Measurements from ENCODE around the gene KDM4B. TPM values are rescaled to one million over a fixed set of nuclear protein-coding genes. Genes with fewer than 3 reads are reported as not detected.
"Not testable (repeated sequence)": the region's sequence is repeated elsewhere in the genome, so short reads cannot be mapped to it uniquely, and the experiment has no call there.

The KDM4B gene
- total and polyA plus RNA-seq, 5 donors = 18.8 to 37.5 (median 26.6) TPM

- no peak overlapping the region for H3K4me3 ChIP-seq (ENCODE audit: low read length)
- WGBS = 96% methylated on average over 7 of the region's 7 CpGs
Measured at GRCh38 chr19:4939466-4939865, 29.4 kb upstream of the KDM4B start.

GRCh38 chr19:4941638-4942169 is 27.2 kb upstream of the KDM4B start:
- DNase-seq; H3K27ac ChIP-seq (ENCODE audit: low read length); H3K9me3 ChIP-seq (ENCODE audit: control insufficient read depth, low read length); H3K4me1 ChIP-seq (ENCODE audit: control insufficient read depth, insufficient read depth, low read length); H3K27me3 ChIP-seq (ENCODE audit: control insufficient read depth, insufficient read depth); intact Hi-C loops (cut with DNase I); H3K4me3 ChIP-seq (ENCODE audit: low read length): not testable (repeated sequence)
- peak in 1 of 2 donors; percentile 23 for ATAC-seq
- WGBS = 97% methylated on average over 35 of the region's 35 CpGs

More at GRCh38 chr19:4939466-4939865, 29.4 kb upstream of the KDM4B start:
- intact Hi-C loops (cut with DNase I) = no loop called here
- H3K9me3 ChIP-seq (ENCODE audit: control insufficient read depth, low read length) = no peaks in the 10 kb centered on the region
- no peak overlapping the region for H3K27ac ChIP-seq (ENCODE audit: low read length)
- no peaks in the 10 kb centered on the region for H3K27me3 ChIP-seq (ENCODE audit: control insufficient read depth, insufficient read depth)
- H3K4me1 ChIP-seq (ENCODE audit: control insufficient read depth, insufficient read depth, low read length) = no peaks in the 10 kb centered on the region
- ATAC-seq = no peak
- no peak for DNase-seq

GRCh38 chr19:4950650-4951049 is 18.3 kb upstream of the KDM4B start:
- 89% methylated on average over 23 of the region's 23 CpGs for WGBS
- H3K4me3 ChIP-seq (ENCODE audit: low read length); H3K4me1 ChIP-seq (ENCODE audit: control insufficient read depth, insufficient read depth, low read length); intact Hi-C loops (cut with DNase I); H3K9me3 ChIP-seq (ENCODE audit: control insufficient read depth, low read length); ATAC-seq; H3K27ac ChIP-seq (ENCODE audit: low read length); H3K27me3 ChIP-seq (ENCODE audit: control insufficient read depth, insufficient read depth): not testable (repeated sequence)
- peak in 1 of 3 donors; percentile 3 for DNase-seq

GRCh38 chr19:4951656-4952055 is 17.3 kb upstream of the KDM4B start:
- no peak overlapping the region for H3K27ac ChIP-seq (ENCODE audit: low read length)
- H3K4me3 ChIP-seq (ENCODE audit: low read length) = no peak overlapping the region
- peak; percentile 20 to 40 for ATAC-seq
- no peaks in the 10 kb centered on the region for H3K9me3 ChIP-seq (ENCODE audit: control insufficient read depth, low read length)
- DNase-seq = peak in 1 of 3 donors; percentile 17
- no peaks in the 10 kb centered on the region for H3K4me1 ChIP-seq (ENCODE audit: control insufficient read depth, insufficient read depth, low read length)
- H3K27me3 ChIP-seq (ENCODE audit: control insufficient read depth, insufficient read depth) = no peaks in the 10 kb centered on the region
- 62% methylated on average over 11 of the region's 11 CpGs for WGBS
- intact Hi-C loops (cut with DNase I) = no loop called here

- no peaks in the 10 kb centered on the region for H3K27me3 ChIP-seq (ENCODE audit: control insufficient read depth, insufficient read depth)
- WGBS = 95% methylated on average over 18 of the region's 18 CpGs
- H3K4me1 ChIP-seq (ENCODE audit: control insufficient read depth, insufficient read depth, low read length) = no peaks in the 10 kb centered on the region
- ATAC-seq (no peak), DNase-seq (peak in 1 of 3 donors; percentile 19)
- intact Hi-C loops (cut with DNase I) = no loop called here
- H3K27ac ChIP-seq (ENCODE audit: low read length) = no peak overlapping the region
- no peak overlapping the region for H3K4me3 ChIP-seq (ENCODE audit: low read length)
- no peaks in the 10 kb centered on the region for H3K9me3 ChIP-seq (ENCODE audit: control insufficient read depth, low read length)
Measured at GRCh38 chr19:4952945-4953344, 16.0 kb upstream of the KDM4B start.

- intact Hi-C loops (cut with DNase I) = not testable (repeated sequence)
Measured at GRCh38 chr19:4954320-4955149, 14.4 kb upstream of the KDM4B start.

GRCh38 chr19:4955274-4955673 is 13.6 kb upstream of the KDM4B start:
- no peak for ATAC-seq
- H3K9me3 ChIP-seq (ENCODE audit: control insufficient read depth, low read length) = no peaks in the 10 kb centered on the region
- H3K27me3 ChIP-seq (ENCODE audit: control insufficient read depth, insufficient read depth) = no peaks in the 10 kb centered on the region
- H3K27ac ChIP-seq (ENCODE audit: low read length) = no peak overlapping the region
- WGBS = 94% methylated on average over 10 of the region's 10 CpGs
- intact Hi-C loops (cut with DNase I) = no loop called here
- DNase-seq = peak in 1 of 3 donors; percentile 14
- no peak overlapping the region for H3K4me3 ChIP-seq (ENCODE audit: low read length)
- H3K4me1 ChIP-seq (ENCODE audit: control insufficient read depth, insufficient read depth, low read length) = no peaks in the 10 kb centered on the region

More at GRCh38 chr19:4954320-4955149, 14.4 kb upstream of the KDM4B start:
- not testable (repeated sequence) for H3K4me3 ChIP-seq (ENCODE audit: low read length); H3K27ac ChIP-seq (ENCODE audit: low read length); H3K27me3 ChIP-seq (ENCODE audit: control insufficient read depth, insufficient read depth); ATAC-seq; H3K4me1 ChIP-seq (ENCODE audit: control insufficient read depth, insufficient read depth, low read length); H3K9me3 ChIP-seq (ENCODE audit: control insufficient read depth, low read length)
- WGBS = 93% methylated on average over 45 of the region's 46 CpGs
- DNase-seq = peak in 1 of 3 donors; percentile 2

- Histone ChIP-seq H3K9me3 (ENCODE audit: control insufficient read depth, low read length) (no peaks in the 10 kb centered on the region), H3K27ac (ENCODE audit: low read length) (no peak overlapping the region), H3K4me1 (ENCODE audit: control insufficient read depth, insufficient read depth, low read length) (no peaks in the 10 kb centered on the region), H3K27me3 (ENCODE audit: control insufficient read depth, insufficient read depth) (no peaks in the 10 kb centered on the region), H3K4me3 (ENCODE audit: low read length) (no peak overlapping the region)
- ATAC-seq (no peak), DNase-seq (peak in 2 of 3 donors; percentile 19 to 24)
- 96% methylated on average over 8 of the region's 8 CpGs for WGBS
- intact Hi-C loops (cut with DNase I) = no loop called here
Measured at GRCh38 chr19:4957981-4958380, 10.9 kb upstream of the KDM4B start.

- intact Hi-C loops (cut with DNase I) = no loop called here
- Histone ChIP-seq H3K4me1 (ENCODE audit: control insufficient read depth, insufficient read depth, low read length) (no peaks in the 10 kb centered on the region), H3K4me3 (ENCODE audit: low read length) (no peak overlapping the region), H3K27me3 (ENCODE audit: control insufficient read depth, insufficient read depth) (no peaks in the 10 kb centered on the region), H3K9me3 (ENCODE audit: control insufficient read depth, low read length) (no peaks in the 10 kb centered on the region), H3K27ac (ENCODE audit: low read length) (no peak overlapping the region)
- no peak for ATAC-seq
- DNase-seq = peak in 1 of 3 donors; percentile 10
- WGBS = 96% methylated on average over 7 of the region's 7 CpGs
Measured at GRCh38 chr19:4962085-4962619, 6.8 kb upstream of the KDM4B start.

- no peaks in the 10 kb centered on the region for H3K9me3 ChIP-seq (ENCODE audit: control insufficient read depth, low read length)
- DNase-seq = peak in 2 of 3 donors; percentile 1 to 6
- WGBS = 96% methylated on average over 6 of the region's 6 CpGs
- H3K27me3 ChIP-seq (ENCODE audit: control insufficient read depth, insufficient read depth) = no peaks in the 10 kb centered on the region
- no peak for ATAC-seq
- intact Hi-C loops (cut with DNase I) = no loop called here
- peaks cover 2% of the 10 kb centered on the region for H3K4me1 ChIP-seq (ENCODE audit: control insufficient read depth, insufficient read depth, low read length)
- no peak overlapping the region for H3K27ac ChIP-seq (ENCODE audit: low read length)
- no peak overlapping the region for H3K4me3 ChIP-seq (ENCODE audit: low read length)
Measured at GRCh38 chr19:4965061-4965460, 3.9 kb upstream of the KDM4B start.

GRCh38 chr19:4966591-4966990 is 2.3 kb upstream of the KDM4B start:
- no peak overlapping the region for H3K27ac ChIP-seq (ENCODE audit: low read length)
- peaks cover 6% of the 10 kb centered on the region for H3K4me1 ChIP-seq (ENCODE audit: control insufficient read depth, insufficient read depth, low read length)
- 81% methylated on average over 6 of the region's 6 CpGs for WGBS
- peak in 1 of 3 donors; percentile 2 for DNase-seq
- no peak for ATAC-seq
- H3K4me3 ChIP-seq (ENCODE audit: low read length) = no peak overlapping the region
- intact Hi-C loops (cut with DNase I) = no loop called here
- H3K27me3 ChIP-seq (ENCODE audit: control insufficient read depth, insufficient read depth) = no peaks in the 10 kb centered on the region
- H3K9me3 ChIP-seq (ENCODE audit: control insufficient read depth, low read length) = no peaks in the 10 kb centered on the region
